H7 (cell line): ENCODE results near the gene FYCO1. TPM values are rescaled to one million over a fixed set of nuclear protein-coding genes. Genes with fewer than 3 reads are reported as not detected.

ENCODE experiments used
- DNase-seq: peaks from one replicate; pipeline ENCODE4 v3.0.0; 2012
- H3K27me3 ChIP-seq: 2 replicates; pipeline ENCODE4 v1.6.0; 2011; ENCODE audit warnings: mild to moderate bottlenecking, low read length; ENCODE audit not compliant: control insufficient read depth, insufficient read depth
- H3K36me3 ChIP-seq: replicated peaks from 2 replicates; pipeline ENCODE4 v1.5.1; 2011; ENCODE audit warnings: low read length; ENCODE audit not compliant: control insufficient read depth, insufficient read depth
- H3K4me3 ChIP-seq: 2 replicates; pipeline ENCODE4 v1.5.1; 2011; ENCODE audit warnings: low read depth, mild to moderate bottlenecking, control low read depth, low read length, moderate library complexity; ENCODE audit not compliant: insufficient read depth
- total RNA-seq: library from RNA; depleted of rRNA; stranded (reverse); fragments of >200 nt; shearing (Covaris generic); gene quantifications from 2 replicates; pipeline ENCODE4 v1.2.3, GENCODE V29; 2014

The FYCO1 gene
- total RNA-seq, 1 experiment from 2014 or later: 4.9 TPM

- peak overlapping the region; percentile 93 for H3K4me3 ChIP-seq
- DNase-seq: peak; percentile 58
- H3K36me3 ChIP-seq: no peaks in the 10 kb centered on the region
- H3K27me3 ChIP-seq: peaks cover 2% of the 10 kb centered on the region; the same call in 1 of the 2 replicates
Measured at GRCh38 chr3:45994419-45995235, 997 bp downstream of the FYCO1 start.

GRCh38 chr3:45993421-45994027 is 2.1 kb downstream of the FYCO1 start:
- DNase-seq: no peak

GRCh38 chr3:45992821-45993221 is 2.8 kb downstream of the FYCO1 start:
- H3K27me3 ChIP-seq: peaks cover 2% of the 10 kb centered on the region; the same call in 1 of the 2 replicates
- peak; percentile 36 for DNase-seq
- H3K4me3 ChIP-seq: no peak overlapping the region
- H3K36me3 ChIP-seq: no peaks in the 10 kb centered on the region

More at GRCh38 chr3:45993421-45994027, 2.1 kb downstream of the FYCO1 start:
- Histone ChIP-seq H3K4me3 (no peak overlapping the region), H3K27me3 (peaks cover 2% of the 10 kb centered on the region; the same call in 1 of the 2 replicates), H3K36me3 (no peaks in the 10 kb centered on the region)

- no peaks in the 10 kb centered on the region for H3K36me3 ChIP-seq
- peaks cover 2% of the 10 kb centered on the region; the same call in 1 of the 2 replicates for H3K27me3 ChIP-seq
- peak; percentile 61 for DNase-seq
- H3K4me3 ChIP-seq: no peak overlapping the region
Measured at GRCh38 chr3:45992133-45992729, 3.4 kb downstream of the FYCO1 start.

GRCh38 chr3:45991341-45991740 is 4.3 kb downstream of the FYCO1 start:
- DNase-seq: no peak
- Histone ChIP-seq H3K4me3 (no peak overlapping the region), H3K36me3 (no peaks in the 10 kb centered on the region), H3K27me3 (peaks cover 1% of the 10 kb centered on the region; the same call in 1 of the 2 replicates)

- DNase-seq: no peak
- Histone ChIP-seq H3K36me3 (no peaks in the 10 kb centered on the region), H3K4me3 (no peak overlapping the region), H3K27me3 (no peaks in the 10 kb centered on the region)
Measured at GRCh38 chr3:45990181-45990580, 5.4 kb downstream of the FYCO1 start.

- no peaks in the 10 kb centered on the region for H3K27me3 ChIP-seq
- peaks cover 8% of the 10 kb centered on the region for H3K36me3 ChIP-seq
- no peak overlapping the region for H3K4me3 ChIP-seq
- no peak for DNase-seq
Measured at GRCh38 chr3:45988804-45989203, 6.8 kb downstream of the FYCO1 start.

- H3K36me3 ChIP-seq: peaks cover 9% of the 10 kb centered on the region
- H3K4me3 ChIP-seq: no peak overlapping the region
- DNase-seq: no peak
- no peaks in the 10 kb centered on the region for H3K27me3 ChIP-seq
Measured at GRCh38 chr3:45988362-45988761, 7.3 kb downstream of the FYCO1 start.

- DNase-seq: no peak
- Histone ChIP-seq H3K27me3 (no peaks in the 10 kb centered on the region), H3K36me3 (peaks cover 13% of the 10 kb centered on the region), H3K4me3 (no peak overlapping the region)
Measured at GRCh38 chr3:45987368-45988291, 8.0 kb downstream of the FYCO1 start.

GRCh38 chr3:45986303-45986982 is 9.2 kb downstream of the FYCO1 start:
- Histone ChIP-seq H3K27me3 (no peaks in the 10 kb centered on the region), H3K36me3 (peaks cover 17% of the 10 kb centered on the region)
- no peak for DNase-seq

GRCh38 chr3:45985532-45986302 is 9.9 kb downstream of the FYCO1 start:
- no peak for DNase-seq
- H3K36me3 ChIP-seq: peaks cover 23% of the 10 kb centered on the region
- no peaks in the 10 kb centered on the region for H3K27me3 ChIP-seq
- H3K4me3 ChIP-seq: no peak overlapping the region

More at GRCh38 chr3:45986303-45986982, 9.2 kb downstream of the FYCO1 start:
- no peak overlapping the region for H3K4me3 ChIP-seq

GRCh38 chr3:45984331-45985312 is 11.0 kb downstream of the FYCO1 start:
- Histone ChIP-seq H3K4me3 (no peak overlapping the region), H3K36me3 (peaks cover 23% of the 10 kb centered on the region), H3K27me3 (no peaks in the 10 kb centered on the region)
- no peak for DNase-seq
